H1 (cell line): ENCODE data around the gene PLCXD1. TPM values are rescaled to one million over a fixed set of nuclear protein-coding genes. Genes with fewer than 3 reads are reported as not detected.
A peak's percentile ranks its signal among the peaks of the same experiment; 100 is the strongest.

Experiments used
- CTCF ChIA-PET: fragments of 300-600 bp; sonication (Branson Sonifier 250); formaldehyde crosslinking; loops from one replicate; lab custom pipeline; 2021; ENCODE audit not compliant: partially characterized antibody; lab: Charles Lee
- POLR2A ChIA-PET: fragments of 300-600 bp; sonication (Branson Sonifier 250); formaldehyde crosslinking; loops from one replicate; lab custom pipeline; 2021; ENCODE audit warnings: inconsistent platforms; ENCODE audit not compliant: partially characterized antibody; lab: Charles Lee
- DNase-seq, 2 experiments: peaks; one replicate each; pipeline versions ENCODE4 v3.0.0 to v3.0.0-alpha.2; 2010 to 2022; ENCODE audit warnings: low spot score in 2 of 2, low read depth in 1 of 2, mixed read lengths in 1 of 2
- FAIRE-seq: peaks from 2 replicates; lab custom pipeline; 2011; peaks lifted over from hg19 to GRCh38; lab: Jason Lieb, UNC
- H2AFZ ChIP-seq: 2 replicates; pipeline ENCODE4 v1.8.1; 2012; ENCODE audit warnings: low read length, inconsistent platforms
- H2AK5ac ChIP-seq: 2 replicates; pipeline ENCODE4 v1.6.1; 2013; ENCODE audit warnings: low read depth, low read length
- H2BK120ac ChIP-seq: replicated peaks from 2 replicates; pipeline ENCODE3; 2013; ENCODE audit warnings: low read depth, low read length, inconsistent platforms
- H2BK12ac ChIP-seq: 2 replicates; pipeline ENCODE4 v1.6.1; 2013; ENCODE audit warnings: low read depth, low read length
- H2BK15ac ChIP-seq: 2 replicates; pipeline ENCODE4 v1.6.1; 2013; ENCODE audit warnings: low read length
- H2BK20ac ChIP-seq: 2 replicates; pipeline ENCODE4 v1.6.1; 2013; ENCODE audit warnings: low read length
- H2BK5ac ChIP-seq: 2 replicates; pipeline ENCODE4 v1.6.1; 2013; ENCODE audit warnings: low read depth, low read length
- H3K14ac ChIP-seq: 2 replicates; pipeline ENCODE4 v1.6.1; 2013; ENCODE audit warnings: inconsistent platforms; ENCODE audit not compliant: insufficient read length
- H3K18ac ChIP-seq: 2 replicates; pipeline ENCODE4 v1.6.1; 2013; ENCODE audit warnings: low read length; ENCODE audit errors: extremely low read depth
- H3K23ac ChIP-seq: 2 replicates; pipeline ENCODE4 v1.6.1; 2013; ENCODE audit warnings: inconsistent platforms; ENCODE audit not compliant: insufficient read length
- H3K23me2 ChIP-seq: 2 replicates; pipeline ENCODE4 v1.6.1; 2013; ENCODE audit warnings: low read depth, low read length
- H3K27ac ChIP-seq: 2 replicates; pipeline ENCODE4 v1.6.1; 2011; ENCODE audit warnings: low read depth, low read length, inconsistent platforms
- H3K27me3 ChIP-seq, 4 experiments: replicated peaks in 1 of 4; 1 replicate in 1 of 4; 2 replicates in 3 of 4; pipeline versions ENCODE4 v1.6.1 to v1.8.1; 2011 to 2013; ENCODE audit warnings: low read length in 3 of 4, mild to moderate bottlenecking in 3 of 4, inconsistent platforms in 2 of 4, mixed read lengths in 2 of 4, moderate library complexity in 1 of 4; ENCODE audit not compliant: control insufficient read depth in 3 of 4, insufficient read depth in 3 of 4; ENCODE audit errors: extremely low read depth in 1 of 4
- H3K36me3 ChIP-seq, 4 experiments: 2 replicates each; pipeline versions ENCODE4 v1.6.1 to v1.8.1; 2011 to 2013; ENCODE audit warnings: mild to moderate bottlenecking in 4 of 4, low read length in 3 of 4, moderate library complexity in 2 of 4, control low read depth in 1 of 4, inconsistent platforms in 1 of 4; ENCODE audit not compliant: insufficient read depth in 4 of 4, control insufficient read depth in 2 of 4
- H3K4ac ChIP-seq: replicated peaks from 2 replicates; pipeline ENCODE3; 2013; ENCODE audit warnings: low read length, low read depth, mixed read lengths, inconsistent platforms; ENCODE audit not compliant: insufficient read length
- H3K4me1 ChIP-seq, 4 experiments: replicated peaks in 1 of 4; 1 replicate in 1 of 4; 2 replicates in 3 of 4; pipeline versions ENCODE4 v1.6.1 to v1.8.1; 2011 to 2013; ENCODE audit warnings: low read length in 3 of 4, inconsistent platforms in 2 of 4, mixed read lengths in 1 of 4; ENCODE audit not compliant: insufficient read depth in 4 of 4, control insufficient read depth in 3 of 4
- H3K4me2 ChIP-seq, 2 experiments: 2 replicates each; pipeline versions ENCODE4 v1.6.1 to v1.8.1; 2011 to 2013; ENCODE audit warnings: low read depth in 2 of 2, low read length in 2 of 2, control low read depth in 1 of 2, inconsistent platforms in 1 of 2, mild to moderate bottlenecking in 1 of 2; ENCODE audit not compliant: insufficient read depth in 1 of 2
- H3K4me3 ChIP-seq, 4 experiments: fragments of 200-600, 300-600 bp in 1 of 4; sonication (generic), shearing (Covaris generic), sonication (Bioruptor Twin) in 1 of 4; 2 replicates each; pipeline versions ENCODE4 v1.5.1 to v1.8.1; 2011 to 2016; ENCODE audit warnings: low read length in 4 of 4, low read depth in 3 of 4, control low read depth in 2 of 4, inconsistent platforms in 2 of 4, mild to moderate bottlenecking in 2 of 4, mixed read lengths in 1 of 4, moderate library complexity in 1 of 4; ENCODE audit not compliant: insufficient read depth in 2 of 4; ENCODE audit errors: extremely low read depth in 1 of 4
- H3K56ac ChIP-seq: replicated peaks from 2 replicates; pipeline ENCODE3; 2013; ENCODE audit warnings: low read depth, mild to moderate bottlenecking, mixed read lengths, low read length, inconsistent platforms; ENCODE audit not compliant: insufficient read length
- H3K79me1 ChIP-seq: 2 replicates; pipeline ENCODE4 v1.6.1; 2013; ENCODE audit warnings: low read depth, low read length, control low read depth
- H3K79me2 ChIP-seq, 2 experiments: 2 replicates each; pipeline versions ENCODE4 v1.6.1 to v1.8.1; 2012 to 2013; ENCODE audit warnings: low read length in 2 of 2, mild to moderate bottlenecking in 2 of 2, inconsistent platforms in 1 of 2; ENCODE audit not compliant: insufficient read depth in 2 of 2, control insufficient read depth in 1 of 2
- H3K9ac ChIP-seq, 4 experiments: replicated peaks in 1 of 4; 1 replicate in 1 of 4; 2 replicates in 3 of 4; pipeline versions ENCODE4 v1.6.1 to v1.8.1; 2011 to 2013; ENCODE audit warnings: low read depth in 3 of 4, low read length in 3 of 4, control low read depth in 2 of 4, mild to moderate bottlenecking in 2 of 4, moderate library complexity in 2 of 4, inconsistent platforms in 1 of 4; ENCODE audit errors: extremely low read depth in 1 of 4
- H3K9me3 ChIP-seq, 2 experiments: 2 replicates each; pipeline versions ENCODE4 v1.6.1 to v1.8.1; 2012 to 2013; ENCODE audit warnings: mild to moderate bottlenecking in 2 of 2, moderate library complexity in 2 of 2, control low read depth in 1 of 2, inconsistent platforms in 1 of 2, low read depth in 1 of 2, low read length in 1 of 2, mixed read lengths in 1 of 2; ENCODE audit not compliant: insufficient read depth in 2 of 2
- H4K20me1 ChIP-seq, 2 experiments: replicated peaks in 1 of 2; 2 replicates each; pipeline versions ENCODE3 to v1.8.1; 2011 to 2013; ENCODE audit warnings: inconsistent platforms in 2 of 2, low read length in 2 of 2, mild to moderate bottlenecking in 1 of 2; ENCODE audit not compliant: insufficient read depth in 2 of 2, control insufficient read depth in 1 of 2
- H4K5ac ChIP-seq: 2 replicates; pipeline ENCODE4 v1.6.1; 2013; ENCODE audit warnings: low read length, low read depth, mixed read lengths, inconsistent platforms; ENCODE audit not compliant: insufficient read length
- H4K8ac ChIP-seq: 2 replicates; pipeline ENCODE4 v1.8.0; 2013; ENCODE audit warnings: mild to moderate bottlenecking, moderate library complexity, low read length, inconsistent platforms; ENCODE audit not compliant: insufficient read depth; ENCODE audit errors: extremely low read depth
- H4K91ac ChIP-seq: replicated peaks from 2 replicates; pipeline ENCODE3; 2013; ENCODE audit warnings: low read length, mixed read lengths, inconsistent platforms; ENCODE audit not compliant: insufficient read length
- WGBS, 2 experiments: shearing (Covaris generic) in 1 of 2; methylation state at CpG; one replicate each; pipeline versions ENCODE4 v1.1.6 to v1.1.7; 2013 to 2015; ENCODE audit warnings: low lambda C conversion rate in 2 of 2, mixed read lengths in 2 of 2, inconsistent platforms in 1 of 2, low coverage in 1 of 2, missing lambda C conversion rate in 1 of 2; ENCODE audit not compliant: insufficient replicate concordance in 2 of 2, insufficient coverage in 1 of 2, insufficient read length in 1 of 2; ENCODE audit errors: extremely low coverage in 1 of 2, missing lambda C conversion rate in 1 of 2; 5-methylcytosine and 5-hydroxymethylcytosine counted together
- polyA plus RNA-seq, 7 experiments: library from polyadenylated mRNA; depleted of rRNA in 3 of 7; stranded (reverse) in 5 of 7; unstranded in 2 of 7; fragments of >200 nt in 5 of 7; fragments of 200-250 nt in 2 of 7; gene quantifications; 1 replicate in 5 of 7; 2 replicates in 1 of 7; 4 replicates in 1 of 7; pipeline versions ENCODE4 v1.2.1 to v1.2.3, GENCODE V29; 2011 to 2013; ENCODE audit warnings: missing spikeins in 2 of 7, mixed read lengths in 2 of 7
- total RNA-seq: library from RNA; stranded (reverse); fragmentation: NEBNext Ultra II Directional; extraction: Animal tissue kit (Norgen Biotek cat#: 25700); gene quantifications from 2 replicates; pipeline ENCODE4 v1.2.1, GENCODE V29; 2021

Gene PLCXD1
- total and polyA plus RNA-seq, 2 of the 8 experiments (the other 6 are each of a cell fraction or from before 2014, with no cell fraction given) = 93.6 to 124 TPM

GRCh38 chrX:350534-351323 is 69.5 kb downstream of the PLCXD1 start:
- no peak overlapping the region for H2BK15ac ChIP-seq
- WGBS, 2 experiments = 93% methylated on average over 38 of the region's 61 CpGs; no CpG with 5 or more reads in 1 of the 2 experiments
- H4K8ac ChIP-seq = peak overlapping the region; percentile 71; the same call in 1 of the 2 replicates
- H3K27me3 ChIP-seq = no peaks in the 10 kb centered on the region
- no peak overlapping the region for H2BK20ac ChIP-seq
- no peak overlapping the region for H2AFZ ChIP-seq
- no peak overlapping the region for H3K14ac ChIP-seq
- H3K18ac ChIP-seq = no peak overlapping the region
- H3K36me3 ChIP-seq = peaks cover 0 to 19% (median 11%) of the 10 kb centered on the region in 4 experiments; a peak in 5 of 8 replicates
- peaks cover 13% of the 10 kb centered on the region for H3K79me1 ChIP-seq
- DNase-seq = peak in 1 of 2 experiments; percentile 48
- no peaks in the 10 kb centered on the region; a peak in 1 of 7 replicates for H3K4me1 ChIP-seq
- no peak overlapping the region for H3K23ac ChIP-seq
- no peaks in the 10 kb centered on the region for H3K9me3 ChIP-seq
- H3K4me2 ChIP-seq = no peak overlapping the region
- ChIA-PET CTCF (no interaction called here), POLR2A (no interaction called here)
- H2AK5ac ChIP-seq = no peak overlapping the region
- peaks cover 11 to 15% of the 10 kb centered on the region in 2 experiments for H4K20me1 ChIP-seq
- H3K56ac ChIP-seq = no peak overlapping the region
- no peak overlapping the region for H4K5ac ChIP-seq
- H3K4me3 ChIP-seq = no peak overlapping the region
- no peak overlapping the region for H2BK120ac ChIP-seq
- peaks cover 0 to 57% of the 10 kb centered on the region in 2 experiments; a peak in 2 of 4 replicates for H3K79me2 ChIP-seq
- FAIRE-seq = no peak
- no peak overlapping the region for H3K4ac ChIP-seq
- no peak overlapping the region for H3K9ac ChIP-seq
- peak overlapping the region; percentile 52; the same call in 1 of the 2 replicates for H2BK5ac ChIP-seq
- no peak overlapping the region for H2BK12ac ChIP-seq
- H4K91ac ChIP-seq = no peak overlapping the region
- H3K27ac ChIP-seq = no peak overlapping the region
- H3K23me2 ChIP-seq = no peaks in the 10 kb centered on the region
